NT2/D1 (cell line): ENCODE data around the gene ZNF143.
"Not testable (repeated sequence)": the region's sequence is repeated elsewhere in the genome, so short reads cannot be mapped to it uniquely, and the experiment has no call there.

ENCODE experiments used
- DNase-seq: peaks from one replicate; pipeline ENCODE4 v3.0.0-alpha.2; 2011; ENCODE audit warnings: low read depth, low spot score
- H3K27me3 ChIP-seq: 2 replicates; pipeline ENCODE4 v1.6.0; 2011; ENCODE audit warnings: mild to moderate bottlenecking; ENCODE audit not compliant: insufficient read length, insufficient read depth
- H3K36me3 ChIP-seq: 2 replicates; pipeline ENCODE4 v1.6.1; 2011; ENCODE audit warnings: mild to moderate bottlenecking, low read length, mixed read lengths; ENCODE audit not compliant: insufficient read depth, insufficient read length
- H3K4me1 ChIP-seq: 2 replicates; pipeline ENCODE4 v1.5.1; 2011; ENCODE audit not compliant: insufficient read depth, insufficient read length
- H3K4me3 ChIP-seq: 2 replicates; pipeline ENCODE4 v1.5.1; 2011; ENCODE audit warnings: low read depth; ENCODE audit not compliant: insufficient read length
- H3K9ac ChIP-seq: 2 replicates; pipeline ENCODE4 v1.6.0; 2011; ENCODE audit warnings: low read depth; ENCODE audit not compliant: insufficient read length
- H3K9me3 ChIP-seq: 2 replicates; pipeline ENCODE4 v1.5.1; 2011; ENCODE audit warnings: mild to moderate bottlenecking, low read length; ENCODE audit not compliant: insufficient read depth
- SUZ12 ChIP-seq: IDR thresholded peaks from 2 replicates; pipeline ENCODE4 v1.6.1; 2011; ENCODE audit not compliant: insufficient read length, insufficient read depth; ENCODE audit errors: extremely low read depth
- YY1 ChIP-seq: IDR thresholded peaks from 2 replicates; pipeline ENCODE4 v1.6.1; 2011; ENCODE audit not compliant: insufficient read length, insufficient read depth
- ZNF274 ChIP-seq: IDR thresholded peaks from 2 replicates; pipeline ENCODE4 v1.6.1; 2011; ENCODE audit warnings: mild to moderate bottlenecking, low read depth, low read length

ZNF143 gene

GRCh38 chr11:9506489-9507276 is 45.9 kb downstream of the ZNF143 start:
- H3K9me3 ChIP-seq: no peaks in the 10 kb centered on the region
- H3K4me1 ChIP-seq: no peaks in the 10 kb centered on the region
- no peak overlapping the region for H3K9ac ChIP-seq
- peaks cover 34% of the 10 kb centered on the region for H3K36me3 ChIP-seq
- peak; percentile 92 for DNase-seq
- no peak overlapping the region for H3K4me3 ChIP-seq
- no peaks in the 10 kb centered on the region for H3K27me3 ChIP-seq
- no peak for TF ChIP-seq ZNF274

- no peaks in the 10 kb centered on the region for H3K27me3 ChIP-seq
These were observed 46.4 kb downstream of the ZNF143 start for GRCh38 chr11:9507277-9507580.

GRCh38 chr11:9509041-9509440 is 48.2 kb downstream of the ZNF143 start:
- Histone ChIP-seq H3K9ac (no peak overlapping the region), H3K9me3 (no peaks in the 10 kb centered on the region), H3K36me3 (peaks cover 47% of the 10 kb centered on the region), H3K27me3 (no peaks in the 10 kb centered on the region), H3K4me3 (no peak overlapping the region), H3K4me1 (no peaks in the 10 kb centered on the region)
- no peak for DNase-seq
- TF ChIP-seq SUZ12: no peak
- TF ChIP-seq YY1: no peak
- no peak for TF ChIP-seq ZNF274

More at GRCh38 chr11:9507277-9507580, 46.4 kb downstream of the ZNF143 start:
- Histone ChIP-seq H3K4me3 (no peak overlapping the region), H3K4me1 (no peaks in the 10 kb centered on the region), H3K9me3 (no peaks in the 10 kb centered on the region), H3K36me3 (peaks cover 37% of the 10 kb centered on the region), H3K9ac (no peak overlapping the region)
- TF ChIP-seq ZNF274 (no peak), YY1 (no peak), SUZ12 (no peak)
- no peak for DNase-seq

- H3K36me3 ChIP-seq: peaks cover 62% of the 10 kb centered on the region
- no peak overlapping the region for H3K9ac ChIP-seq
- TF ChIP-seq ZNF274 (no peak), SUZ12 (no peak), YY1 (no peak)
- H3K9me3 ChIP-seq: no peaks in the 10 kb centered on the region
- H3K4me1 ChIP-seq: no peaks in the 10 kb centered on the region
- no peaks in the 10 kb centered on the region for H3K27me3 ChIP-seq
- H3K4me3 ChIP-seq: no peak overlapping the region
- no peak for DNase-seq
These were observed 51.7 kb downstream of the ZNF143 start for GRCh38 chr11:9512370-9513019.

GRCh38 chr11:9514576-9514975 is 53.8 kb downstream of the ZNF143 start:
- not testable (repeated sequence) for H3K4me1 ChIP-seq, H3K9ac ChIP-seq, DNase-seq, H3K9me3 ChIP-seq, H3K4me3 ChIP-seq, H3K27me3 ChIP-seq
- peaks cover 49% of the 10 kb centered on the region for H3K36me3 ChIP-seq

- Histone ChIP-seq H3K27me3 (no peaks in the 10 kb centered on the region), H3K4me3 (no peak overlapping the region), H3K36me3 (peaks cover 44% of the 10 kb centered on the region), H3K9ac (no peak overlapping the region), H3K9me3 (no peaks in the 10 kb centered on the region), H3K4me1 (no peaks in the 10 kb centered on the region)
- DNase-seq: no peak
- no peak for TF ChIP-seq SUZ12
- TF ChIP-seq ZNF274: no peak
- no peak for TF ChIP-seq YY1
These were observed 55.3 kb downstream of the ZNF143 start for GRCh38 chr11:9516113-9516512.

GRCh38 chr11:9518835-9519410 is 58.1 kb downstream of the ZNF143 start:
- H3K36me3 ChIP-seq: peaks cover 26% of the 10 kb centered on the region
- no peak overlapping the region for H3K9ac ChIP-seq
- TF ChIP-seq ZNF274 (no peak), SUZ12 (no peak), YY1 (no peak)
- no peaks in the 10 kb centered on the region for H3K27me3 ChIP-seq
- no peak overlapping the region for H3K4me3 ChIP-seq
- no peaks in the 10 kb centered on the region for H3K9me3 ChIP-seq
- H3K4me1 ChIP-seq: no peaks in the 10 kb centered on the region
- no peak for DNase-seq
